ENCODE measurements around the gene TMEM82.

Gene TMEM82

GRCh38 chr1:15788624-15789301, 46.5 kb downstream of the TMEM82 start:
- peak; percentile 71 for DNase-seq (ENCODE audit: low read depth)

DNA sequence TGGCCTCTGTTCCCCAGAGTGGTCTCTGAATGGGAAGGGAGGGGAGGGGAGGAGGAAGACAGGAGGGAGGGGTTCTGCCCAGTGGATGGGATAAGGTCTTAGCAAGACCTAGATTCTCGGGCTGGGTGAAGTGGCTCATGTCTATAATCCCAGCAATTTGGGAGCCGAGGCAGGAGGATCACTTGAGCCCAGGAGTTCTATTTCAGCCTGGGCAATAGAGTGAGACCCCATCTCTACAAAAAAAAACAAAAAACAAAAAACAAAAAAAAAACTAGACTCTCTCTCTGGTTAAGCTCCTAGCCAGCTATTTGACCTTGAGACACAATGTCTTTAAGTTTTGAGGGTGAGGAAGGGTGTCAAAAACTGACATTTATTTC, 53.8 kb downstream of the TMEM82 start:
- no peak for DNase-seq (ENCODE audit: low read depth)

Measured in EH (cell line).